Fibroblast of lung (primary cell): ENCODE measurements around the gene PSKH1. TPM values are rescaled to one million over a fixed set of nuclear protein-coding genes. Genes with fewer than 3 reads are reported as not detected.

ENCODE experiments used
- DNase-seq, 2 donors: peaks; one replicate each; pipeline versions ENCODE4 v3.0.0 to v3.0.0-alpha.2; 2010; ENCODE audit warnings: low read depth in 2 of 2
- H2AFZ ChIP-seq: 2 replicates; pipeline ENCODE4 v1.5.1; 2012; ENCODE audit warnings: low read length, control low read depth, inconsistent platforms
- H3K27ac ChIP-seq: 2 replicates; pipeline ENCODE4 v1.5.1; 2011; ENCODE audit warnings: low read length, control low read depth; ENCODE audit not compliant: insufficient read depth
- H3K27me3 ChIP-seq: 2 replicates; pipeline ENCODE4 v1.5.1; 2011; ENCODE audit warnings: mild to moderate bottlenecking, low read length; ENCODE audit not compliant: control insufficient read depth, insufficient read depth
- H3K36me3 ChIP-seq: 2 replicates; pipeline ENCODE4 v1.5.1; 2011; ENCODE audit warnings: low read length; ENCODE audit not compliant: control insufficient read depth, insufficient read depth
- H3K4me1 ChIP-seq: 2 replicates; pipeline ENCODE4 v1.5.1; 2011; ENCODE audit warnings: low read length; ENCODE audit not compliant: control insufficient read depth, insufficient read depth; ENCODE audit errors: extremely low read depth
- H3K4me2 ChIP-seq: 2 replicates; pipeline ENCODE4 v1.5.1; 2011; ENCODE audit warnings: low read length, control low read depth; ENCODE audit not compliant: insufficient read depth; ENCODE audit errors: extremely low read depth
- H3K4me3 ChIP-seq, 4 experiments: fragments of 200-600 bp in 1 of 4; sonication (generic) in 1 of 4; replicated peaks in 1 of 4; 2 replicates each; pipeline ENCODE4 v1.5.1; 2011 to 2016; ENCODE audit warnings: low read length in 4 of 4, low read depth in 3 of 4, mild to moderate bottlenecking in 3 of 4, control low read depth in 2 of 4, inconsistent platforms in 1 of 4, mixed read lengths in 1 of 4; ENCODE audit not compliant: insufficient read depth in 1 of 4; ENCODE audit errors: control extremely low read depth in 1 of 4
- H3K79me2 ChIP-seq: 2 replicates; pipeline ENCODE4 v1.5.1; 2012; ENCODE audit warnings: mild to moderate bottlenecking, low read length, inconsistent platforms; ENCODE audit not compliant: control insufficient read depth, insufficient read depth
- H3K9ac ChIP-seq: 2 replicates; pipeline ENCODE4 v1.5.1; 2011; ENCODE audit warnings: mild to moderate bottlenecking, low read length, control low read depth; ENCODE audit not compliant: insufficient read depth
- H3K9me3 ChIP-seq: 2 replicates; pipeline ENCODE4 v1.5.1; 2012; ENCODE audit warnings: low read depth, low read length; ENCODE audit not compliant: control insufficient read depth, insufficient read depth
- H4K20me1 ChIP-seq: 2 replicates; pipeline ENCODE4 v1.5.1; 2011; ENCODE audit warnings: low read length; ENCODE audit not compliant: control insufficient read depth, insufficient read depth; ENCODE audit errors: extremely low read depth
- EZH2 ChIP-seq: IDR thresholded peaks from 2 replicates; pipeline ENCODE4 v1.5.1; 2012; ENCODE audit warnings: low read length, control low read depth, mild to moderate bottlenecking; ENCODE audit errors: missing control alignments
- polyA plus RNA-seq, 2 donors: library from polyadenylated mRNA; depleted of rRNA in 1 of 2; stranded (reverse) in 1 of 2; unstranded in 1 of 2; fragments of >200 nt; gene quantifications; 2 replicates each; pipeline ENCODE4 v1.2.1, GENCODE V29; 2011 to 2012; ENCODE audit warnings: missing spikeins in 1 of 2
- total RNA-seq: library from RNA; depleted of rRNA; stranded (reverse); fragments of >200 nt; gene quantifications from 2 replicates; pipeline ENCODE4 v1.2.1, GENCODE V29; 2014
- TF ChIP-seq, protein P1 (sequence below), 2 donors: IDR thresholded peaks in 1 of 2; conservative IDR thresholded peaks in 1 of 2; 1 replicate in 1 of 2; 2 replicates in 1 of 2; pipeline ENCODE4 v1.5.1; 2011 to 2012; ENCODE audit warnings: low read length in 2 of 2, control low read depth in 1 of 2, inconsistent platforms in 1 of 2, low read depth in 1 of 2, mild to moderate bottlenecking in 1 of 2

PSKH1 gene
- total and polyA plus RNA-seq, 2 donors (not counting 1 experiment from before 2014, with no cell fraction given): 13.4 to 15.4 TPM

DNA sequence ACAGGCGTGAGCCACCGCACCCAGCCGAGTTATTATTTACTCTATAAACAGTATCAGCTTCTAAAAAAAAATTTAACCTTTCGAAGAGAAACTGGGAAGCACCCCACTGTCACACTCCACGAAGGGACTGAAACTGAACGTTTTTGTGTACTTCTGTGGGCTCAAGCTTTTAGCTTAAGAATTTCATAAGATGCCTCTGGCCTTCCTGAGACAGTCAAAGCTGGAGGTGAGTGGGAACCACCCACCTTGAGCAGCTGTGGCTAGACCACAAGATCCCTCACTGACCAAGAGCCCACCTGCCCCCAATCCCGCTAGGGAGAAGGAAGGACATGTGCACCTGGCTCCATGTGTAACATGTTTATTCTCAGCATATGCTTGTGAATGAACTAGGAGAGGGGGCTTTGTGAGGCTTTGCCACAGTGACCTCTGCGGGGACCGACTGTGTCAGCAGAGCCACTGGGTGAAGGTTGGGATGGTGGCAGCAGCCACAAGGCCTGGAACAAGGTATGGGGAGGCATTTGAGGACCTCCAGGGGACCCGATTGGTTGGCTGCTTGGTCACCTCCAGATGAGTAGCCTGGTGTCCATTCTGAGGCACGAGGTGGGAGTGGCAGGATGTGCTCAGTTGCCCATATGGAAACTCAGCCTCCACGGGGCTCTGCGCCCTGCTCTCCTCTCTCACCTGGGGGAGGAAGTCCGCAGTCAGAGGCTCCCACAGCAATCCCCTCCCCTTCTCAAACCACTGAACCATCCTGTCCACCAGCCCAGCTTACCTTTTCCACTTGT is 82.5 kb downstream of the PSKH1 start:
- Histone ChIP-seq H3K27ac (no peak overlapping the region), H3K4me3 (no peak overlapping the region), H3K9me3 (no peaks in the 10 kb centered on the region), H3K36me3 (no peaks in the 10 kb centered on the region), H3K79me2 (no peaks in the 10 kb centered on the region), H3K4me2 (no peak overlapping the region), H3K27me3 (peaks cover 11% of the 10 kb centered on the region), H3K9ac (no peak overlapping the region), H2AFZ (no peak overlapping the region), H3K4me1 (no peaks in the 10 kb centered on the region), H4K20me1 (no peaks in the 10 kb centered on the region)
- DNase-seq: no peak
- TF ChIP-seq, protein P1, sequence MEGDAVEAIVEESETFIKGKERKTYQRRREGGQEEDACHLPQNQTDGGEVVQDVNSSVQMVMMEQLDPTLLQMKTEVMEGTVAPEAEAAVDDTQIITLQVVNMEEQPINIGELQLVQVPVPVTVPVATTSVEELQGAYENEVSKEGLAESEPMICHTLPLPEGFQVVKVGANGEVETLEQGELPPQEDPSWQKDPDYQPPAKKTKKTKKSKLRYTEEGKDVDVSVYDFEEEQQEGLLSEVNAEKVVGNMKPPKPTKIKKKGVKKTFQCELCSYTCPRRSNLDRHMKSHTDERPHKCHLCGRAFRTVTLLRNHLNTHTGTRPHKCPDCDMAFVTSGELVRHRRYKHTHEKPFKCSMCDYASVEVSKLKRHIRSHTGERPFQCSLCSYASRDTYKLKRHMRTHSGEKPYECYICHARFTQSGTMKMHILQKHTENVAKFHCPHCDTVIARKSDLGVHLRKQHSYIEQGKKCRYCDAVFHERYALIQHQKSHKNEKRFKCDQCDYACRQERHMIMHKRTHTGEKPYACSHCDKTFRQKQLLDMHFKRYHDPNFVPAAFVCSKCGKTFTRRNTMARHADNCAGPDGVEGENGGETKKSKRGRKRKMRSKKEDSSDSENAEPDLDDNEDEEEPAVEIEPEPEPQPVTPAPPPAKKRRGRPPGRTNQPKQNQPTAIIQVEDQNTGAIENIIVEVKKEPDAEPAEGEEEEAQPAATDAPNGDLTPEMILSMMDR (conservative IDR thresholded peaks at IDR 0.05 in 1 of 2, IDR thresholded peaks at IDR 0.05 in 1 of 2; ENCODE audit: low read depth in 1 of 2, low read length in 2 of 2): no peak
- no peak for TF ChIP-seq EZH2

DNA sequence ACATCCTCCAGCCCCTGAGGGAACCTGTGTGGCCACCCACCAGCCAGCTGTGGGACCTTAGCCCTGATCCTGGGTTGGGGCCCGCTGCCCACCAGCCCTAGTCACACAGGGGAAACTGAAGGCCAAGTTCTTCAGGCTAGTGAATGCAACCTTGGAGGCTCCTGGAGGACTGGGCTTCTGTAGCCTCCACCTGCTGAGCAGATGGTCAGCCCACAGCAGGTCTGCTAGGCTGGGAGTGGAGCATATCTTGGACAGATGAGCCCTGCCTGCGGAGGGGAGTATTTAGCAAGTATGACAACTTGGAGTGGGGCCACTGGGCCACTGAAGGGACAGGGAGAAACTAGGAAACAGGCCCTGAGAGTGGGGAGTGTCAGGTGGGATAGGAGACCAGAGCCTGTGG is 83.2 kb downstream of the PSKH1 start:
- TF ChIP-seq, protein P1 (conservative IDR thresholded peaks at IDR 0.05 in 1 of 2, IDR thresholded peaks at IDR 0.05 in 1 of 2; ENCODE audit: low read depth in 1 of 2, low read length in 2 of 2): no peak
- TF ChIP-seq EZH2: no peak
- Histone ChIP-seq H3K9me3 (no peaks in the 10 kb centered on the region), H2AFZ (no peak overlapping the region), H3K27me3 (peaks cover 11% of the 10 kb centered on the region), H3K79me2 (no peaks in the 10 kb centered on the region), H3K9ac (no peak overlapping the region), H4K20me1 (no peaks in the 10 kb centered on the region), H3K4me3 (no peak overlapping the region), H3K4me1 (no peaks in the 10 kb centered on the region), H3K27ac (no peak overlapping the region), H3K36me3 (no peaks in the 10 kb centered on the region), H3K4me2 (no peak overlapping the region)
- no peak for DNase-seq

DNA sequence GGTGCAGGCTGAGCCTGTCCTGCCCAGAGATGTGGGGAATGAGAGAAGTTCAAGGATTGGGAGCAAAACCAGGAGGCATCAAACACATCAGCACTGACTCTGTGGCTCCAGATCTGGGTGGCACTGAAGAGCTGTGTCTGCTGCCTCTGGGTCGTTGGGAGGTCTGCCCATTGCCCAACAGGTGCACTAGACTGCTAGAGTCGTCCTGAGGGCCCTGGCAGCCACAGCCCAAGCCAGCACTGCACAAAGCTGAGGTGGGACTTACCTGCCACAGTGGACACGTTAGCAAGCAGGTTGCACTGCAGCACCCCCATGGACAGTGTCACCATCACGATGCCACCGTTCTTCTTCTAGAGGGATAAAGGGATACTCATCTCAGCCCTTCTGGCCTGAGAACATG is 84.0 kb downstream of the PSKH1 start:
- Histone ChIP-seq H3K4me2 (no peak overlapping the region), H3K9ac (no peak overlapping the region), H3K27ac (no peak overlapping the region), H3K27me3 (peaks cover 11% of the 10 kb centered on the region), H3K4me1 (no peaks in the 10 kb centered on the region), H3K79me2 (no peaks in the 10 kb centered on the region), H3K36me3 (no peaks in the 10 kb centered on the region), H3K9me3 (no peaks in the 10 kb centered on the region), H2AFZ (no peak overlapping the region), H3K4me3 (no peak overlapping the region), H4K20me1 (no peaks in the 10 kb centered on the region)
- DNase-seq: no peak
- TF ChIP-seq, protein P1 (conservative IDR thresholded peaks at IDR 0.05 in 1 of 2, IDR thresholded peaks at IDR 0.05 in 1 of 2; ENCODE audit: low read depth in 1 of 2, low read length in 2 of 2): no peak
- TF ChIP-seq EZH2: no peak
